Measurements from ENCODE around the gene FZR1.

- no peak for TF ChIP-seq POLR2A (IDR thresholded peaks at IDR 0.05)
- no peak for TF ChIP-seq CTCF (IDR thresholded peaks at IDR 0.05)
Measured at GRCh38 chr19:3544058-3544376, 37.9 kb downstream of the FZR1 start.

Measured in testis (tissue), 2 donors.